Bronchial epithelial cell (primary cell): ENCODE data around the gene ZCCHC8. TPM values are rescaled to one million over a fixed set of nuclear protein-coding genes. Genes with fewer than 3 reads are reported as not detected.

Experiments
- DNase-seq: peaks from one replicate; pipeline ENCODE4 v3.0.0-alpha.2; 2010; ENCODE audit warnings: low read depth
- FAIRE-seq: peaks from 2 replicates; lab custom pipeline; 2011; peaks lifted over from hg19 to GRCh38; lab: Jason Lieb, UNC
- H3K27me3 ChIP-seq: 2 replicates; pipeline ENCODE4 v1.5.1; 2011; ENCODE audit warnings: low read length; ENCODE audit not compliant: control insufficient read depth, insufficient read depth
- H3K36me3 ChIP-seq: 2 replicates; pipeline ENCODE4 v1.5.1; 2011; ENCODE audit warnings: low read length; ENCODE audit not compliant: control insufficient read depth, insufficient read depth
- H3K4me3 ChIP-seq: 2 replicates; pipeline ENCODE4 v1.5.1; 2011; ENCODE audit warnings: mild to moderate bottlenecking, low read depth, low read length, control low read depth
- CTCF ChIP-seq: IDR thresholded peaks from 2 replicates; pipeline ENCODE4 v1.5.1; 2011; ENCODE audit warnings: mild to moderate bottlenecking, moderate library complexity, low read length, control low read depth, inconsistent platforms; ENCODE audit not compliant: insufficient read depth, severe bottlenecking
- total RNA-seq: library from RNA; depleted of rRNA; stranded (reverse); fragments of >200 nt; gene quantifications from 2 replicates; pipeline ENCODE4 v1.2.1, GENCODE V29; 2014

Gene ZCCHC8
- total RNA-seq, 1 donor from 2014 or later, result 12.9 TPM

GRCh38 chr12:122506393-122506938 lies 5.7 kb upstream of the ZCCHC8 start:
- Histone ChIP-seq H3K27me3 (no peaks in the 10 kb centered on the region), H3K4me3 (no peak overlapping the region), H3K36me3 (peaks cover 16% of the 10 kb centered on the region)
- TF ChIP-seq CTCF, result no peak
- DNase-seq (no peak), FAIRE-seq (no peak)

- no peak for TF ChIP-seq CTCF
- H3K36me3 ChIP-seq, result peaks cover 14% of the 10 kb centered on the region
- no peak for DNase-seq
- H3K27me3 ChIP-seq, result no peaks in the 10 kb centered on the region
- no peak overlapping the region for H3K4me3 ChIP-seq
- FAIRE-seq, result no peak
Measured at GRCh38 chr12:122505419-122506051, 4.8 kb upstream of the ZCCHC8 start.

- TF ChIP-seq CTCF, result no peak
- FAIRE-seq, result no peak
- H3K4me3 ChIP-seq, result no peak overlapping the region
- peaks cover 13% of the 10 kb centered on the region for H3K36me3 ChIP-seq
- no peaks in the 10 kb centered on the region for H3K27me3 ChIP-seq
- no peak for DNase-seq
Measured at GRCh38 chr12:122503783-122504590, 3.3 kb upstream of the ZCCHC8 start.

GRCh38 chr12:122503147-122503751 lies 2.5 kb upstream of the ZCCHC8 start:
- FAIRE-seq, result no peak

GRCh38 chr12:122501489-122501989 lies 807 bp upstream of the ZCCHC8 start:
- DNase-seq (no peak), FAIRE-seq (no peak)
- Histone ChIP-seq H3K4me3 (no peak overlapping the region), H3K27me3 (no peaks in the 10 kb centered on the region), H3K36me3 (peaks cover 7% of the 10 kb centered on the region)
- no peak for TF ChIP-seq CTCF

More at GRCh38 chr12:122503147-122503751, 2.5 kb upstream of the ZCCHC8 start:
- no peak for TF ChIP-seq CTCF
- Histone ChIP-seq H3K36me3 (peaks cover 13% of the 10 kb centered on the region), H3K27me3 (no peaks in the 10 kb centered on the region), H3K4me3 (no peak overlapping the region)
- DNase-seq, result no peak
